Measurements from ENCODE around the gene NOC4L.

The NOC4L gene

DNA sequence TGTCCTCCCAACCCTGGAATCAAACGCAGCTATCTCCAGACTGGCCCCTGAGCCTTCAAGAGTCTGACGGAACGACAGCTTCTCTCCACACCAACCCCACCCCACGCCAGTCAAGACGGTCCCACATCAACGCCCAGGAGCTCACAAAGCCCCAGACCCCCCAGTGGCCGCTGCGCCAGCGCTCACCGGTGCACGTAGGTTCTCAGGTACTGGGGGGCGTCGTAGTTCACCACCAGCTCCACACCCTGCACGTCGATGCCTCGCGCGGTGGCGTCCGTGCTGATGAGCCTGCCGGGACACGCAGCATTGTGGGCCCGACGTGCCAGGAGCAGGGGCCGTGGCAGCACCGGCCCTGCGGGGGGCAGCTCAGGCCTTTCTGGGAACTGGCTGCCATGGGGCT, 4.3 kb upstream of the NOC4L start:
- peaks cover 31% of the 10 kb centered on the region for H3K36me3 ChIP-seq (ENCODE audit: control insufficient read depth, insufficient read depth, low read length)
- no peak for DNase-seq (ENCODE audit: extremely low read depth, insufficient read length)
- H3K4me3 ChIP-seq (replicated peaks; ENCODE audit: low read depth, low read length) = no peak overlapping the region
- no peaks in the 10 kb centered on the region for H3K27me3 ChIP-seq (replicated peaks; ENCODE audit: control insufficient read depth, insufficient read depth, low read length)
- TF ChIP-seq, protein P1, sequence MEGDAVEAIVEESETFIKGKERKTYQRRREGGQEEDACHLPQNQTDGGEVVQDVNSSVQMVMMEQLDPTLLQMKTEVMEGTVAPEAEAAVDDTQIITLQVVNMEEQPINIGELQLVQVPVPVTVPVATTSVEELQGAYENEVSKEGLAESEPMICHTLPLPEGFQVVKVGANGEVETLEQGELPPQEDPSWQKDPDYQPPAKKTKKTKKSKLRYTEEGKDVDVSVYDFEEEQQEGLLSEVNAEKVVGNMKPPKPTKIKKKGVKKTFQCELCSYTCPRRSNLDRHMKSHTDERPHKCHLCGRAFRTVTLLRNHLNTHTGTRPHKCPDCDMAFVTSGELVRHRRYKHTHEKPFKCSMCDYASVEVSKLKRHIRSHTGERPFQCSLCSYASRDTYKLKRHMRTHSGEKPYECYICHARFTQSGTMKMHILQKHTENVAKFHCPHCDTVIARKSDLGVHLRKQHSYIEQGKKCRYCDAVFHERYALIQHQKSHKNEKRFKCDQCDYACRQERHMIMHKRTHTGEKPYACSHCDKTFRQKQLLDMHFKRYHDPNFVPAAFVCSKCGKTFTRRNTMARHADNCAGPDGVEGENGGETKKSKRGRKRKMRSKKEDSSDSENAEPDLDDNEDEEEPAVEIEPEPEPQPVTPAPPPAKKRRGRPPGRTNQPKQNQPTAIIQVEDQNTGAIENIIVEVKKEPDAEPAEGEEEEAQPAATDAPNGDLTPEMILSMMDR (IDR thresholded peaks at IDR 0.05; ENCODE audit: insufficient read depth, low read length, poor library complexity, severe bottlenecking) = no peak

DNA sequence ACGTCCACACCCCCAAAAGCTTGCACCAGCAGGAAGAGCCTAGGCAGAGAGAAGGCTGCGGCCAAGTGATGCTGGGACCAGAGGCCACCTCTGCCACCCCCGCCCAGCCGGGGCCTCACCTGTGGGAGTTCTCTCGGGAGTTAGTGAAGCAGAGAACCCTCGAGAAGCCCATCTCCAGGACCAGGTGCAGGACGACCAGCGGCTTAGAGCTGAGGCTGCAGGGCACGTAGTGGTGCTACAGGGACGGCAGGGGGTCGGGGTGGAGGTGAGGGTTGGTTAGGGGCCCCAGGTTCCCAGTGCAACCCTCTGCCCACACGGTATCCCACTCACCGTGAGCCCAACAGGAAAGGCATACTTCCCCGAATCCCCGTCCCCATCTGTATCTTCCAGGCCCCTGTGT, 3.8 kb upstream of the NOC4L start:
- DNase-seq (ENCODE audit: extremely low read depth, insufficient read length) = no peak
- Histone ChIP-seq H3K27me3 (replicated peaks; ENCODE audit: control insufficient read depth, insufficient read depth, low read length) (no peaks in the 10 kb centered on the region), H3K4me3 (replicated peaks; ENCODE audit: low read depth, low read length) (no peak overlapping the region), H3K36me3 (ENCODE audit: control insufficient read depth, insufficient read depth, low read length) (peaks cover 31% of the 10 kb centered on the region)
- TF ChIP-seq, protein P1 (IDR thresholded peaks at IDR 0.05; ENCODE audit: insufficient read depth, low read length, poor library complexity, severe bottlenecking) = no peak

DNA sequence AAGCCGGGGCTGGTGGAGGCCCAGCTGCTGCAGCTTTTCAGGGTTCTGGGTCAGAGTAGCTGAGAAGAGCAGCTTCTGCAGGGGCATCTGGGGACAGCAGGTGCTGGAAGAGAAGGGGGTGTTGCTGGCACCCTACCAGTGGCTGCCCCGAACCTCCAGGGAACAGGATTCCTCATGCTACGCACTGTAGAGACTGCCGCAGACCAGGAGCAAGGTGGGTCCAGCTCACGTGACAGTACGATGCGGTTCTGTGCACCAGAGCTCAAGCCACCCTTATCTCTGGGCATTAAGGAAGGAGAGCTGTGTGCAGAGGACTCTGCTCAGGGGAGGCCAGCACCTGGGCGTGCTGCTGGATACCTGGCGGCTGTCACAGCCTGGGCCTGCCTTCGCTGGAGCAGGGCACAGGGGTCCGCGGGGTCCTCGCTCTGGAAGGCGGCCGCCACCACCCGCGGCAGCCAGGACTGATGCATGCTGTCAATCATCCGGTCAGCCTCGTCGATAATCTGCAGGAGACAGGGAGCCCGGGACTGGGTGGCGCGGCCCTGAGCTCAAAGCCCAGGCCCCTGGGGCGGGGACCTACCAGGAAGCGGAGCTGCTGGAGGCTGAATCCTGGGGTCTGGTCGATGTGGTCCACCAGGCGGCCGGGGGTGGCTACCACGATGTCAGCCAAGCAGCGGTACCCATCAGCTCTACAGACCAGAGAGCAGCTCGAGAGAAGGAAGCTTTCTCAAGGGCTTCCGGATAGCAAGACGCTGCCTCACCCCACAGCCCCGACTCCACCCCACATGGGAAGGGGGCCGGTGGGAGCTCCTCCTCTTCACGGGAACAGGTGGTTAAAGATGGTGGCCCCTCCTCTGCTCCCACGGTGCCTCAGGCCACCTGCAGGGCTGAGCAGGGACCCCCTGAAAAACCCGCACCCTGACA, 3.1 kb upstream of the NOC4L start:
- peaks cover 31% of the 10 kb centered on the region for H3K36me3 ChIP-seq (ENCODE audit: control insufficient read depth, insufficient read depth, low read length)
- TF ChIP-seq, protein P1 (IDR thresholded peaks at IDR 0.05; ENCODE audit: insufficient read depth, low read length, poor library complexity, severe bottlenecking) = no peak
- H3K27me3 ChIP-seq (replicated peaks; ENCODE audit: control insufficient read depth, insufficient read depth, low read length) = no peaks in the 10 kb centered on the region
- H3K4me3 ChIP-seq (replicated peaks; ENCODE audit: low read depth, low read length) = no peak overlapping the region
- no peak for DNase-seq (ENCODE audit: extremely low read depth, insufficient read length)

DNA sequence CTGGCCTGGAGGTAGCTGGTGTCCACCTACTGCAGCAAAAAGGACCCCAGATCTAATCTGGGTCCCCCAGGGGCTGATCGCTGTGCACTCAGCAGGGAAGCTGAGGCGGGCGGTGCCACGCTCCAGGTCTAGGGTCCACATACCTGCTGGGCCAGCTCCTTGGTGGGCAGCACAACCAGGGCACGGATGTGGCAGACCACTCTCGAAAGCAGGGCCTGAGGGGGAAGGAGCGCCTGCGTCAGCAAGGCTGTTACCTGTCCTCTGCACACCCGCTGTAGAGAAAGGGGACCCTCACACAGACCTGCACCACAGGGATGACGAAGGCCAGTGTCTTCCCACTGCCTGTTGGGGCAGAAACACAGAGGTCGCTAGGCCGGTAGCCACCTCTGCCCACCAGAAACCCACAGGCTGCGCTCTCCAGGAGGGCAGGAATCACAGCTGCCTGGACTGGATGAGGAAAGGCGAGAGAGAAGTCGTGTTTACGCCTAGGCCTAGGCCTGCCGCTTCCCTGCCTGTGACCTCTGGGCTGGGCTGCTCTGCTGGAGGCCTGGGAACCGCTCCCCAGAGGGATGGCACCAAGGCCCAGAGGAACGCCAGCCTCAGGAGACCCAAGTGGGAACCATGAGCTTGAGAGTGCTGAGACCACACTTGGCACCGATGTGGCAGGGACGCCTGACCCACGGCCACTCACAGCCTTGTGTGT, 2.1 kb upstream of the NOC4L start:
- peaks cover 34% of the 10 kb centered on the region for H3K36me3 ChIP-seq (ENCODE audit: control insufficient read depth, insufficient read depth, low read length)
- TF ChIP-seq, protein P1 (IDR thresholded peaks at IDR 0.05; ENCODE audit: insufficient read depth, low read length, poor library complexity, severe bottlenecking) = no peak
- DNase-seq (ENCODE audit: extremely low read depth, insufficient read length) = no peak
- H3K27me3 ChIP-seq (replicated peaks; ENCODE audit: control insufficient read depth, insufficient read depth, low read length) = no peaks in the 10 kb centered on the region
- H3K4me3 ChIP-seq (replicated peaks; ENCODE audit: low read depth, low read length) = no peak overlapping the region

DNA sequence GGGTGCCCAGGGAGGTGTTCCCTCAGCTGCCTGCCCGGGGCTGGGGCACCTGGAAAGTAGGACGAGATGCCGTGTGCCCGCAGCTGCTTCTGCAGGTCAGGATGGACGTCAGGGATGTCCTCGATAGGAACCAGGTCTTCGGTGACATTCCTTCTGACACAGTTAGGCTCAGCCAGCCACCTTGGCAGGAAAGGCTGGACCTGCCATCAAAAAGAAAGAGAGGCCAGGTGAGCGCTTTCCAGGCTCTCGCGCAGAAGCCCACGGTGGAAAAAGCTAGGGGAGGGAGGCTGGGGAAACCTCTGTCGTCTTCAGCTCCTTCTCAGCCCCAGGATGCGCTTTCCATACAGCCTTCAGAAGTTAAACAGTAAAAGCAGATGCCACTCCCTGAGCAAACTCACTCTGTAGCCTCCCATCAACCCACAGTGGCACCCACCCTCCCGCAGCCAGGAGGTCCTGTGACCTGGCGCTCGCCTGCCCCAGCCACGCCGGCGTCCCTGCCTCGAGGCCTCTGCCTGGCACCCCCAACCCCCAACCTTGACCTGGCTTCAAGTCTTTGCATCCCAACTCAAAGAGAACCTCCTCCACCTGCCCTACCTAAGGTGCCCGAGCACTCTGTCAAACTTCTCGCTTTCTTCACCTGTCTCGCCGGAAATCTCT, 1.4 kb upstream of the NOC4L start:
- Histone ChIP-seq H3K27me3 (replicated peaks; ENCODE audit: control insufficient read depth, insufficient read depth, low read length) (no peaks in the 10 kb centered on the region), H3K4me3 (replicated peaks; ENCODE audit: low read depth, low read length) (peak overlapping the region; percentile 92), H3K36me3 (ENCODE audit: control insufficient read depth, insufficient read depth, low read length) (peaks cover 37% of the 10 kb centered on the region)
- DNase-seq (ENCODE audit: extremely low read depth, insufficient read length) = no peak
- TF ChIP-seq, protein P1 (IDR thresholded peaks at IDR 0.05; ENCODE audit: insufficient read depth, low read length, poor library complexity, severe bottlenecking) = no peak
